Activated CD4-positive, CD25-positive, alpha-beta regulatory T cell treated with anti-CD3 and anti-CD28 coated beads, Interleukin-2, amount 50 U/mL, for 16 hours (primary cell): ENCODE results near the gene TPRG1L.

Experiments
- DNase-seq: peaks from one replicate; pipeline ENCODE4 v3.0.0-alpha.2; 2020; ENCODE audit warnings: low read depth, low spot score

The TPRG1L gene

DNA sequence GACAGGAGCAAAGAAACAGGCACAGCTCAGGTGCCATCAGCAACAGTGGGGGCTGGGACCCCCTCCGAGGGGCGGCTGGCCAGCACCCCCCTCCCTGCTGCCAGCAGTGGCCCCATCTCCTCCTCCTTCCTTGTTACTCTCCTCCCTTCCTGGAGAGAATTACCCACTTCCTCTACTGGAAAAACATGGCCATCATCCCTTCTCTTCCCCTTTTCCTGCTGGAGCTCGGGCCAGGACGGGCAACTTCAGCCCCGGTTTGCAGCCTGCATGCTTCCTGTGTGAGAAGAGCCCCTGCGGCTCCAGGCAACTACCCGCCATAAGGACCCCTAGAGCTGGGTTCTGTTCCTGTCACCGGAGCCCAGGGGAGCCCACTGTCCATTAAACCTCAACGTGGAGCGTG lies 31.1 kb upstream of the TPRG1L start:
- no peak for DNase-seq

DNA sequence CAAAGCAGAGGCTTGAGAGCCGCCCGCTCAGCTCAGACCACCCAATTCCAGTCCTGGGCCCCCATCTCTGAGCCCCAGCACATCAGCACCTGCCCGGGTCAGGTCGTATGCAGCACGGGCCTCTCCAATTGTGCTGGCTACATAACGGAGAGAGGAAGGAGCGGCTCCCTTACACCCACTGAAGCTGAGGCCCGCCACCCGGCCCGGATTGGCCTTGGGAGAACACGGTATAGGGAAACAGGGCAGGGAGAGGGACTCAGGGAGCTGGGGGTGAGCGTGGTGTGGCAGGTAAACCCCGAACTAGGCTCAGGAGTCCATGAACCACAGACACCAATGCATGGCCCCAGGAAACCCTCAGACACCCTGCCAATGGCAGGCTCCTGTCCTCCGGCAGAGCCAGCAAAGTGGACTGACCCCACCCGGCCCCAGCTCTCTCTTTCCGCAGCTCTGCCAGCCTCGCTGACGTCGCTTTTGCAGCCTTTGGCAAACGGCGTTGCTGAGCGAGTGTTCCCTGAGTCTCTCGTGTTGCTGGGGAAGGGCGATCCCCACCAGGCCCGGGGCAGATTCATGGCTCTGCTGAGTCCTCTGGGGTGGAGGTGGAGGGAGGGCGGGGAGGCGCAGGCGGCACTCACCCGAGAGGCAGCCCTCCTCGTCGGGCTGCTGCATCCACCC lies 30.0 kb upstream of the TPRG1L start:
- no peak for DNase-seq

DNA sequence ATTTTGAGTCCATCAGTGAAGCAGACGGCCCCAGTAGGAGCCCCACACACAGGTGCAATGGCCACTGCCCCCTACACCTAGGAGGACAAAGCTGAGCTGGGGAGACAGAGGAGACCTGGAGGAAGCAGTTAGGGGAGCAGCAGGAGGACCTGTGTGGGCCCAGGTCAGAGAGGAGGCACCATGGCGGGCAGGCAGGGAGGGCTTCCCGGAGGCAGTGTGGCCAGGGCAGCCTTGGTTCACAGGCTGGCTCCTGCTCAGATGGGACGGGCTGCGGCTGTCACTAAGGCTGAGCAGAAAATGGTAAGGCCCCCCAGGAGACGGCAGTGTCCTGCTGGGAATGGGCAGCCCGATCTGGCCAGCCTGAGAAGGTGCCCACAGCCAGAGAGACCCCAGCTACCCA lies 28.9 kb upstream of the TPRG1L start:
- no peak for DNase-seq

- DNase-seq, result no peak
Measured at GRCh38 chr1:3596663-3597598, 27.9 kb upstream of the TPRG1L start.

GRCh38 chr1:3597599-3597964 lies 27.2 kb upstream of the TPRG1L start:
- DNase-seq, result no peak

GRCh38 chr1:3598051-3598491 lies 26.7 kb upstream of the TPRG1L start:
- no peak for DNase-seq

DNA sequence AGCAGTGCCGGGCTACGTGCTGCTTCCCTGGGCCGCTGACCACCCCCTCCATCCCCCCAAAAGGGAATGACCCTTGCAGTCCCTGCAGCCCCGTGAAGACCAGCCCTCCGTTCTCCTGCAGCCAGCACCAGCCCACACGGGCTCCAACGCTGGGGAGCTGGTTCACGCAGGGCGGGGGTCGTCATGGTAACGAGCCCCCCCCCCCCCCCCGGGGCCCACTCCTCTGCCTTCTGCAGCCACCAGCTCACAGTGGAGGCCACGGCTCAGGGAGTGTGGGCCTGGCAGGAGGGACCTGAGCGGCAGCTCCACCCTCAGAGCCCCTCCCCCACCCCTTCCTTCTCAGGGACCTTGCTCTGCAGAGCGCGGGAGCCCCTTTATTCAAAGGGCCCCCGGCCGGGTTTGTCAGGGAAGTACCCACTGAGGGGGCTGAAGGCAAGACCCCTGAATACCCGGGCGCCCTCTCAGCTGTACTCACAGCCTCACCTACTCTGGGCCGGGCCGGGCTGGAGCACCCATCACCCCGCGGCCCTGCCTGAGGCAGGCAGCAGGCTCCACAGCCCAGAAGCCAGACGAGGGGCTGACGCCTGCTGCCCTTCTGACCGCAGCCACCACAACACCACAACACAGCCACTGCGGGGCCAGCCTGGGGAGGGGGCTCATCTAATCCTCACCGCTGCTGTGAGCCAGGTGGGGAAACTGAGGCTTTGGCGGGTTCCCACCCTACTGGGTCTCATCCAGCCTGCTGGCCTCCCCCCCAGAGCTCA lies 26.1 kb upstream of the TPRG1L start:
- DNase-seq, result no peak

- DNase-seq, result no peak
Measured at GRCh38 chr1:3599286-3599811, 25.5 kb upstream of the TPRG1L start.

- DNase-seq, result no peak
Measured at GRCh38 chr1:3599816-3600215, 25.0 kb upstream of the TPRG1L start.

DNA sequence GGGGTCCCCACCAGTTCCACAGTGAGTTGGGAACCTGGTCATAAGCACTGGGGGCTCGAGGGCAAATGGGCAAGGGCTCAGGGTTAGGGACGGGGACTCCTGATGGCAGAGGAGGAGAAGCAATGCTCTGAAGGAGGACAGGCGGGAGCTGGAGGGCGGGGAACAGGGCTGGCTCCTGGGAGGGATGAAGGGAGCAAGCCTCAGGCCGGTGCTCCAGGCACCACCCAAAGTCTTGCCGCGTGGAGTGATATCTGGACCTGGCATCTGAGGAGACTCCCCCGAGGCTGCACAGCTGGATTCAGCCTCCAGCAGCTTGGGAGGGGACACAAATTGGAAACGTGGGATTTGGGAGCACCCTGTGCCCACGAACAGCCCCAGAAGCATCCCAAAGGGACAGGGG lies 24.5 kb upstream of the TPRG1L start:
- DNase-seq, result no peak

- no peak for DNase-seq
Measured at GRCh38 chr1:3601743-3602142, 23.1 kb upstream of the TPRG1L start.

GRCh38 chr1:3602375-3602774 lies 22.4 kb upstream of the TPRG1L start:
- DNase-seq, result no peak

GRCh38 chr1:3603156-3603555 lies 21.7 kb upstream of the TPRG1L start:
- DNase-seq, result no peak

DNA sequence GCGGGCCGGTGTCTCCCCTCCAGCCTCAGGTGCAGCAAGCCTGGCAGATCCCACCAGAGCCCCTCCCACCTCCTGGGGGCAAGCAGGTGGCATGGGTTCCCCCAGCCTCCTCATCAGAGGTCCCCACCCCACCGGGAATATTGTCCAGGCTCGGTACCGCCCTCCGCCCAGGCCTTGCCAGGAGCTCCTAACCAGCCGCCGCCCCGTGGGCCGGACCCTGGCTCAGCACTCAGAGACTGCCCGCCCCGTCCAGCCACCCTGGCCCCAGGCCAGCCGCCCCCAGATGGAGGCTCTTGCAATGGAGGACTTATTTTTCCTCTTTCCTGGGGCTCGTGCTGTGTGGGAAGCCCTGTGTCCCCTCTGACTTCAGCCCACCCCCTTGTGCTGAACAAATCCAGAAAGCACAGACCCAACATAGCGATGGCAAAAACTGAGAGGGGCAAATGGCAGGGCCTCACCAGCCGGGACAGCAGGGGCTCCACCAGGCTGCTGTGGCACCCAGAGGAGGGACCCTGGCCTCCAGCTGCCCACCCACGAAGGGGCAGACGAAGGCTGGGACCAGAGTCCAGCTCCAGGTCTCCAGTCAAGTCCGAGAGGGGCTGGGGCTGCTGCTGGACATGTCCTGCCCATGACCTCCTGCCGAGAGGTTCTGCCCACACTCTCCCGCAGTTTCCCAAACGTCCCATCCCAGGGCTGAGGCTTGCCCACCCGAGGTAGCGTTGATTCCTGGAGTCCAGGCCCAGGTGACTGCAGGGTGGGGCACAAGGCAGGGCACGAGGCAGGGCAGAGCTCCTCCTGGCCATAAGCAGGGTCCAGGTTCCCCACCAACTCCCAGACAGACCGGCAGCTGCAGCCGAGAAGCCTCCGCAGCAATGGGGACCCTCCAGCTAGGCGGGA lies 21.0 kb upstream of the TPRG1L start:
- no peak for DNase-seq

- no peak for DNase-seq
Measured at GRCh38 chr1:3604468-3604974, 20.3 kb upstream of the TPRG1L start.

DNA sequence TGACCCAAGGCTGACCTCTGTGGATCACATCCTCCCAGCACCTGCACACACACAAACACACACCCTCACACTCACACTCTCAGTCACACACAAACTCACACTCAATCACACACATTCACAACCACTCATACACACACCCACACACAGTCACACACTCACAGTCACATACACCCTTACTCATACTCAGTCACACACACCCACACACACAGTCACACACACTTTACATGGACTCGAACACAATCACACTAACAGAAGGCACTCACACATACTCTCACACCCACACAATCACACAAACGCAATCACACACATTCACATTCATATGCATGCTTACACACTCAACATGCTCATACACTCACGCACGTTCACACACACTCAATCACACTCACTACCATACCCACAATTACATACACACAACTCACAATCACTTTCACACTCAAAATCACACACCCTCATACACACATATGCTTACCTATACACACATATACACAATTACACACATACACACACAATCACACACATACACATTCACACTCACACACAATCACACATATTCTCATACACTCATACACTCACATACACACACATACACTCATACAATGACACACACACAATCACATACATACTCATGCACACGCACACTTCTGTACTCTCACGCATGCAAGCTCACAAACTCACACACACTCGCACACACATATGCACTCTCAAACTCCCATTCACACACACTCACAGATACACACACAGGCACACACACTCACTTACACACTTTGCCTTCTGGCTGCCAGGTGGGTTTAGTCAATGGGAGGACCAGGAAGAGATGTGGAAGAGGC lies 19.6 kb upstream of the TPRG1L start:
- DNase-seq, result no peak

DNA sequence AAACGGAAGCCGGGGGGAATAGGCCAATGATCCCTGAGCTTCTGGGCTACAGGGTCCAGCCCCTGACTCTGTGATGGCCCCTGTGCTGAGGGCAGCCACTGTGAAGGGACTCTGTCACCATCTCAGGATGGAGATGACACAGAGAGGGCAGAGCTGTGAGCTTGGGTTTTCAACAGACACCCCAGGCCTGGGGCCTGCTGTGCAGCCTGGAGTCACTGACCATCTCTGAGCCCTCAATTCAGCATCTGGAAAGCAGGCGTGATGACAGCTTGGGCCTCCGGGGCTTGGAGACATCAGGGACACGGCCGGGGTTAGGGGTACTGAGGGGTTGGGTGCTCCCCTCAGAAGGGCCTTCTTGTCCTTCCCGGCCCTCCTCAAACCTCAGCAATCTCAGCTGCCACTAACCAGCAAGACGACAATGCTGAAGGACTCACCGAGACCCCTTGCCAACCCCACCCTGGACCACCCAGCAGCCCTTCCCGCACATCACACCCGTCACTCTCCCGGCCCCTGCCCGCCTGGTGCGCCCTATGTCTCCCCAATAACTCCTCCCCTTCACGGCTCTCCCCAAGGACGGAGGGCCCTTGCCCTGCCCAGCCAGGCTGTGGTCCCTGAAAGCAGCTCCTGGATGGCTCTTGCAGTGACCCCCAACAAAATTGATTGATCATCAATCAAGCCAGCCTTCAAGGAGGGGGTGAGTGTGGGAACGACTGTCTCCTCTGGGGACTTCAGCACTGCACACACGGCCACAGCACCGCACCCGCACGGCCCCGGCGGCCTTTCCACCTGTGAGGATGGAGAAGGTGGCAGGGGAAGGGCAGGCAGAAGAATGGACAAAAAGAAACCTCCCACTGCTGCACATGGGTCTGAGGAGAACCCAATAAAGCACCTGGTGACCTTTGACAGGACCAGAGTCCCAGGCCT lies 17.8 kb upstream of the TPRG1L start:
- no peak for DNase-seq

GRCh38 chr1:3607703-3608065 lies 17.1 kb upstream of the TPRG1L start:
- DNase-seq, result no peak

GRCh38 chr1:3608154-3608553 lies 16.7 kb upstream of the TPRG1L start:
- DNase-seq, result no peak
